HUES64 (cell line): ENCODE results near the gene ZNRF2.
"Not testable (repeated sequence)": the region's sequence is repeated elsewhere in the genome, so short reads cannot be mapped to it uniquely, and the experiment has no call there.

Experiments
- H3K27ac ChIP-seq: 2 replicates; pipeline ENCODE4 v1.7.0; 2013; ENCODE audit warnings: low read depth, low read length, inconsistent platforms
- H3K27me3 ChIP-seq: 2 replicates; pipeline ENCODE4 v1.6.1; 2013; ENCODE audit warnings: mild to moderate bottlenecking, low read length; ENCODE audit not compliant: insufficient read depth
- H3K36me3 ChIP-seq: 2 replicates; pipeline ENCODE4 v1.6.1; 2013; ENCODE audit warnings: mild to moderate bottlenecking, low read length; ENCODE audit not compliant: insufficient read depth
- H3K4me1 ChIP-seq: 2 replicates; pipeline ENCODE4 v1.6.1; 2013; ENCODE audit warnings: mild to moderate bottlenecking, low read length, moderate library complexity; ENCODE audit not compliant: insufficient read depth
- H3K4me3 ChIP-seq: 2 replicates; pipeline ENCODE4 v1.5.1; 2013; ENCODE audit warnings: mild to moderate bottlenecking, low read length, moderate library complexity
- H3K9ac ChIP-seq: 2 replicates; pipeline ENCODE4 v1.6.1; 2013; ENCODE audit warnings: mild to moderate bottlenecking, low read depth, low read length
- H3K9me3 ChIP-seq: 2 replicates; pipeline ENCODE4 v1.6.1; 2013; ENCODE audit warnings: low read depth, low read length; ENCODE audit not compliant: insufficient read depth
- WGBS: fragments of 150-250, 120-280 bp; methylation state at CpG from one replicate; pipeline ENCODE4 v1.1.7; 2013; ENCODE audit warnings: missing lambda C conversion rate; 5-methylcytosine and 5-hydroxymethylcytosine counted together

The ZNRF2 gene

GRCh38 chr7:30290317-30290716 lies 5.9 kb downstream of the ZNRF2 start:
- not testable (repeated sequence) for H3K9ac ChIP-seq

GRCh38 chr7:30292416-30293038 lies 8.1 kb downstream of the ZNRF2 start:
- 88% methylated on average over 3 of the region's 3 CpGs for WGBS
- not testable (repeated sequence) for H3K36me3 ChIP-seq, H3K9me3 ChIP-seq, H3K4me3 ChIP-seq, H3K27me3 ChIP-seq, H3K27ac ChIP-seq, H3K9ac ChIP-seq
- H3K4me1 ChIP-seq: peaks cover 24% of the 10 kb centered on the region

More at GRCh38 chr7:30290317-30290716, 5.9 kb downstream of the ZNRF2 start:
- not testable (repeated sequence) for H3K27ac ChIP-seq, H3K9me3 ChIP-seq, H3K27me3 ChIP-seq, H3K36me3 ChIP-seq, H3K4me3 ChIP-seq
- 79% methylated on average over 3 of the region's 3 CpGs for WGBS
- peaks cover 34% of the 10 kb centered on the region for H3K4me1 ChIP-seq

GRCh38 chr7:30296304-30296703 lies 11.9 kb downstream of the ZNRF2 start:
- H3K27ac ChIP-seq, H3K4me3 ChIP-seq, H3K9me3 ChIP-seq, H3K9ac ChIP-seq, H3K36me3 ChIP-seq, H3K27me3 ChIP-seq, H3K4me1 ChIP-seq: not testable (repeated sequence)
- no CpG with 5 or more reads among the region's 2 CpGs for WGBS

GRCh38 chr7:30297499-30297898 lies 13.1 kb downstream of the ZNRF2 start:
- not testable (repeated sequence) for H3K36me3 ChIP-seq, H3K9ac ChIP-seq, H3K4me3 ChIP-seq, H3K9me3 ChIP-seq, H3K27ac ChIP-seq, H3K4me1 ChIP-seq, H3K27me3 ChIP-seq
- WGBS: no CpG with 5 or more reads among the region's 1 CpG

- not testable (repeated sequence) for H3K36me3 ChIP-seq, H3K9me3 ChIP-seq, H3K4me1 ChIP-seq, H3K27ac ChIP-seq, H3K27me3 ChIP-seq, H3K4me3 ChIP-seq, H3K9ac ChIP-seq
- 93% methylated on average over 3 of the region's 3 CpGs for WGBS
Measured at GRCh38 chr7:30298409-30298808, 14.0 kb downstream of the ZNRF2 start.

GRCh38 chr7:30301751-30302150 lies 17.4 kb downstream of the ZNRF2 start:
- H3K36me3 ChIP-seq: no peaks in the 10 kb centered on the region
- H3K9me3 ChIP-seq: no peaks in the 10 kb centered on the region
- H3K27me3 ChIP-seq: no peaks in the 10 kb centered on the region
- no peak overlapping the region for H3K9ac ChIP-seq
- H3K4me3 ChIP-seq: no peak overlapping the region
- WGBS: 94% methylated on average over 6 of the region's 7 CpGs
- peaks cover 9% of the 10 kb centered on the region for H3K4me1 ChIP-seq
- H3K27ac ChIP-seq: no peak overlapping the region

GRCh38 chr7:30302656-30303311 lies 18.4 kb downstream of the ZNRF2 start:
- Histone ChIP-seq H3K9ac (no peak overlapping the region), H3K4me3 (no peak overlapping the region), H3K4me1 (peaks cover 19% of the 10 kb centered on the region), H3K27ac (no peak overlapping the region), H3K27me3 (no peaks in the 10 kb centered on the region), H3K36me3 (no peaks in the 10 kb centered on the region), H3K9me3 (no peaks in the 10 kb centered on the region)
- 98% methylated on average over 9 of the region's 10 CpGs for WGBS

GRCh38 chr7:30303312-30304039 lies 19.1 kb downstream of the ZNRF2 start:
- Histone ChIP-seq H3K36me3 (no peaks in the 10 kb centered on the region), H3K9ac (no peak overlapping the region), H3K27me3 (no peaks in the 10 kb centered on the region), H3K9me3 (no peaks in the 10 kb centered on the region), H3K4me3 (no peak overlapping the region), H3K27ac (no peak overlapping the region), H3K4me1 (peaks cover 26% of the 10 kb centered on the region)
- WGBS: no CpG with 5 or more reads among the region's 1 CpG

GRCh38 chr7:30304177-30304884 lies 19.9 kb downstream of the ZNRF2 start:
- WGBS: 96% methylated on average over 1 of the region's 1 CpG
- no peak overlapping the region for H3K27ac ChIP-seq

GRCh38 chr7:30306976-30307375 lies 22.6 kb downstream of the ZNRF2 start:
- 80% methylated on average over 1 of the region's 1 CpG for WGBS
- Histone ChIP-seq H3K27me3 (no peaks in the 10 kb centered on the region), H3K27ac (no peak overlapping the region), H3K9ac (no peak overlapping the region), H3K36me3 (no peaks in the 10 kb centered on the region), H3K4me3 (no peak overlapping the region), H3K9me3 (no peaks in the 10 kb centered on the region), H3K4me1 (peaks cover 46% of the 10 kb centered on the region)

More at GRCh38 chr7:30304177-30304884, 19.9 kb downstream of the ZNRF2 start:
- H3K9me3 ChIP-seq: no peaks in the 10 kb centered on the region
- H3K36me3 ChIP-seq: no peaks in the 10 kb centered on the region
- H3K4me1 ChIP-seq: peaks cover 30% of the 10 kb centered on the region
- no peak overlapping the region for H3K9ac ChIP-seq
- no peak overlapping the region for H3K4me3 ChIP-seq
- no peaks in the 10 kb centered on the region for H3K27me3 ChIP-seq

- no peak overlapping the region for H3K9ac ChIP-seq
- H3K9me3 ChIP-seq: no peaks in the 10 kb centered on the region
- 84% methylated on average over 2 of the region's 2 CpGs for WGBS
- H3K36me3 ChIP-seq: no peaks in the 10 kb centered on the region
- H3K27ac ChIP-seq: no peak overlapping the region
- no peak overlapping the region for H3K4me3 ChIP-seq
- H3K27me3 ChIP-seq: no peaks in the 10 kb centered on the region
- peaks cover 54% of the 10 kb centered on the region for H3K4me1 ChIP-seq
Measured at GRCh38 chr7:30308389-30308788, 24.0 kb downstream of the ZNRF2 start.
